Thoracic aorta (tissue), 2 donors: ENCODE measurements around the gene PKDCC. TPM values are rescaled to one million over a fixed set of nuclear protein-coding genes. Genes with fewer than 3 reads are reported as not detected.

Experiments used
- ATAC-seq: fragments of 150-250 bp; one replicate; pipeline ENCODE4 v1.8.0; 2017; ENCODE audit warnings: low read depth; ENCODE audit not compliant: insufficient number of reproducible peaks, low FRiP score
- DNase-seq: peaks from one replicate; pipeline ENCODE4 v3.0.0-alpha.2; 2020; ENCODE audit warnings: low spot score
- H3K27ac ChIP-seq, 2 donors: fragments of 200-600 bp; sonication (generic); 1 replicate in 1 of 2; 2 replicates in 1 of 2; pipeline ENCODE4 v1.5.1; 2016; ENCODE audit warnings: mild to moderate bottlenecking in 2 of 2, moderate library complexity in 2 of 2
- H3K27me3 ChIP-seq: fragments of 200-600 bp; sonication (generic); replicated peaks from 2 replicates; pipeline ENCODE4 v1.6.0; 2016; ENCODE audit warnings: mild to moderate bottlenecking; ENCODE audit not compliant: insufficient read depth
- H3K36me3 ChIP-seq: fragments of 200-600 bp; sonication (generic); one replicate; pipeline ENCODE4 v1.5.1; 2016
- H3K4me1 ChIP-seq, 2 donors: fragments of 200-600 bp; sonication (generic); 1 replicate in 1 of 2; 2 replicates in 1 of 2; pipeline versions ENCODE4 v1.5.1 to v1.6.0; 2016; ENCODE audit warnings: low read depth in 2 of 2, mild to moderate bottlenecking in 1 of 2; ENCODE audit not compliant: control insufficient read depth in 1 of 2
- H3K4me3 ChIP-seq: fragments of 200-600 bp; sonication (generic); 2 replicates; pipeline ENCODE4 v1.5.1; 2016; ENCODE audit warnings: mild to moderate bottlenecking
- H3K9me3 ChIP-seq: fragments of 200-600 bp; sonication (generic); 2 replicates; pipeline ENCODE4 v1.5.1; 2016
- CTCF ChIP-seq: fragments of 200-600 bp; sonication (generic); IDR thresholded peaks from one replicate; pipeline ENCODE4 v1.5.1; 2019; ENCODE audit warnings: antibody characterized with exemption
- total RNA-seq, 2 donors: library from RNA; depleted of rRNA; stranded (reverse); fragments of >200 nt; gene quantifications; one replicate each; pipeline versions ENCODE4 v1.1.0 to v1.2.3, GENCODE V29; 2016

The PKDCC gene
- total RNA-seq, 2 donors from 2014 or later, result 75.8 to 225 TPM

DNA sequence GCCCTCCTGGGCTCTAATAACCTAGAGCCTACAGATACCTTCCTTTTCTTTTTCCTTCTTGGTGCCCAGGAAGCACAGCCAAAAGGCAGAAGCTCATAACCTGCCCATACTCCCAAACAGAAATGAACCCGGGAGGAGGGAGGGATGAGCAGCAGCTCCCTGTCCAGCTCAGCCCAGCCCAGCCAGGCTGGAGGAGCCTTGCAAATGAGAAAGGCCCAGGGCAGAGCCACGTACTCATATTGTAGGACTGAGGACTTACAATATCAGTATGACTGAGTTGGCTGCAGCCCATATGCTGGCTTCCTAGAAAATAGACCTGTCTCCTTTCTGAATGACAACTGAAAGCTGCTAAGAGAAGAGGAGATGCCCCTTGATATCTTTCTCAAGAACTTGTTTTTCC, 21.7 kb downstream of the PKDCC start:
- no peak for ATAC-seq
- Histone ChIP-seq H3K27ac (no peak overlapping the region), H3K9me3 (no peaks in the 10 kb centered on the region), H3K4me3 (no peak overlapping the region), H3K27me3 (no peaks in the 10 kb centered on the region), H3K36me3 (no peaks in the 10 kb centered on the region), H3K4me1 (peaks cover 4 to 19% of the 10 kb centered on the region in 2 donors)
- no peak for TF ChIP-seq CTCF
- no peak for DNase-seq

DNA sequence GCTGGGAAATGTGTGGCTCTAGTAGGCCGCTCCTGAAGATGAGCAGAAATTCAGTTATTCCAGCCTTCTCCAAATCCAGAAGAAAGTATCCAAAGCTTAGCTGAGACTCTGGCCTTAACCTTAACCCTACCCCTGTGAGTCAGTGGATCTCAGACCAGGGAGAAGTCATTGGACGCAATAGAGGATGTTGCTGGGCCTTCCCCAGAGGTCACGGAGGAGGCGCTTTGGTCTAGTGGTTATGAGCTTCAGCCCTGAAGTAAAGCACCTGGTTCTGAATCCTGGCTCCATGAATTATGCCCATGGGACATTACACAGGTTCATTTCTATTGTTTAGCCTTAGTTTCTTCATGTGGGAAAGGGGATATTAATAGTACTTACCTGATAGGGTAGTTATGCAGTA, 24.0 kb downstream of the PKDCC start:
- Histone ChIP-seq H3K36me3 (no peaks in the 10 kb centered on the region), H3K27ac (no peak overlapping the region), H3K27me3 (no peaks in the 10 kb centered on the region), H3K4me3 (no peak overlapping the region), H3K9me3 (no peaks in the 10 kb centered on the region), H3K4me1 (peaks cover 0 to 14% of the 10 kb centered on the region in 2 donors)
- ATAC-seq (no peak), DNase-seq (no peak)
- no peak for TF ChIP-seq CTCF

- no peak for ATAC-seq
- no peak for TF ChIP-seq CTCF
- H3K4me1 ChIP-seq, result peaks cover 0 to 9% of the 10 kb centered on the region in 2 donors
- no peak overlapping the region for H3K4me3 ChIP-seq
- no peak overlapping the region for H3K27ac ChIP-seq
- H3K36me3 ChIP-seq, result no peaks in the 10 kb centered on the region
- H3K27me3 ChIP-seq, result no peaks in the 10 kb centered on the region
- no peak for DNase-seq
- no peaks in the 10 kb centered on the region for H3K9me3 ChIP-seq
Measured at GRCh38 chr2:42072349-42073118, 24.7 kb downstream of the PKDCC start.

DNA sequence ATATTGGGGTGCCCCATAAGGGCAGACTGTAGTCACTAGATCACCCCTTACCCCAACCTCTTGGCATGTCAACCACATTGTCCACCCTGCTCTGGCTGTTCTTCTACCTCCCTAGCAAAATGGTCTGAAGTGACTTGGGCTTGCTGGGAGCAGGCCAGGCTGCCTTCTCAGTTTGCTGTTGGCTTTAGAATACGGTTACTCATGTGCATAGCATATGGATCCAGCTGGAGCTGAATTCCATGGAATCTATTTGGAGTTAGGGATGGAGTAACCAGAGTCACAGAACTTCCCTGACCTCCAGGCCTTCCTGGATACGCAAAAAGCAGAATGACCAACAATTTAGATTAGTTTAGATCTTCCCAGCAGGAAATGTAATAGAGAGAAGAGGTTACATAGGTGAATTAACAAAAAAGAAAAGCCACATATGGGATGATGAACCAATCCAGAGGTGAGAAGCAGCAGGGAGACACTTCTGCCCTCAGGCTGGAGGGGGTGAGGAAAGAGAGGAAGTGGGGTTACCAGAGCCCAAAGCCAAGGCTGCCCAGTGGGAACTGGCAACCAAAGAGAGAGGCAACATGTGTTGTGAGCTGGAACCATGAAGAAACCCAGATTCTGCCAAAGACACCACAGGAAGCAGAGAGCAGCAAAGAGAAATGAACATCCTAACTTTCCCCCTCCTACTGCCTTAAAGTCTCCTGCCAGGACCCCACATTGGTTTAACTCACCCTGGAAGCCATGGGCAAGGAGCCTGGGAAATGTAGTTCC, 26.1 kb downstream of the PKDCC start:
- no peak for ATAC-seq
- no peak for DNase-seq
- Histone ChIP-seq H3K4me1 (no peaks in the 10 kb centered on the region), H3K27me3 (no peaks in the 10 kb centered on the region), H3K9me3 (no peaks in the 10 kb centered on the region), H3K27ac (no peak overlapping the region), H3K36me3 (no peaks in the 10 kb centered on the region), H3K4me3 (no peak overlapping the region)
- TF ChIP-seq CTCF, result no peak

GRCh38 chr2:42074661-42075060, 26.8 kb downstream of the PKDCC start:
- no peak for DNase-seq
- H3K36me3 ChIP-seq, result no peaks in the 10 kb centered on the region
- H3K4me3 ChIP-seq, result no peak overlapping the region
- no peaks in the 10 kb centered on the region for H3K4me1 ChIP-seq
- TF ChIP-seq CTCF, result no peak
- H3K27ac ChIP-seq, result no peak overlapping the region
- ATAC-seq, result no peak
- H3K9me3 ChIP-seq, result no peaks in the 10 kb centered on the region
- H3K27me3 ChIP-seq, result no peaks in the 10 kb centered on the region
